ENCODE measurements around the gene STON2. TPM values are rescaled to one million over a fixed set of nuclear protein-coding genes. Genes with fewer than 3 reads are reported as not detected.

The STON2 gene
- polyA plus RNA-seq, 1 experiment: not detected

DNA sequence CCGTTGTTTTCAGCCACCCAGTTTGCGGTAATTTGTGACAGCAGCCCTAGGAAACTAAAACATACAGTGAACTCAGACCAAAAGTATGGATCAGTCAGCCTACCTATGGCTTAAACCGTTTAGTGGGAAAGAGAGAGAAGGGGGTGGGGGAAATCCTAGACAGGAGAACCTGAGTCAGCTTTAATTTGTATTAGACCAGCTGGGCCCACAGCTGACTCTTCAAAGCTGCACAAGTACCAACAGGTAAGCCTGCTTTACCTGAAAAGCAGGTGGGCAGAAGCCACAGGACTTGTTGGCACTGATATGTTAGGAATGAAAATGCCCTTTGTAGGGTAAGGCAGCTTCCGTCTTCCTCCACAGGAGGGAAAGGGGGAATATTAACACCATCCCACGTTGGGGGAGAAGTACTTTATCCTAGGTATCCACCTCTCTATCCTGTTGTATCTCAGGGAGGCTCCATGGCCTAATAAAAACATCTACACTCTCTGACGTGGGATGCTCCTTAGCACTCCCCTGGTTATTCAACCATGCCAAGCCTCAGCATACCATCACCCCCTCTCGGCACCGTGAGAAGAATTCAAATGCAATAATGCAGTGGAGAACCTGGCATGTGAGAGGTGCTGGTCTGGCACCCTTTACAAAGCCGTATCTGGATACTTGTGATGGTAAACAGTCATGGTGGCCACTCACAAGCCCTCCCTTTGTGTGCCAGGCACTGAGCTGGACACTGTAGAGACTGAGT, 70.3 kb downstream of the STON2 start:
- ChIA-PET POLR2A (no interaction called here), CTCF (interaction anchor here (0.8 kb wide), 1 partner anchor 61 kb away, joined by 3 read pairs; no protein-coding TSS in a partner anchor)
- TF ChIP-seq CTCF (IDR thresholded peaks at IDR 0.05; ENCODE audit: low read depth, low read length): no peak
- Histone ChIP-seq H3K4me3 (ENCODE audit: low read depth, low read length) (no peak overlapping the region), H3K27ac (ENCODE audit: low read depth, low read length) (no peak overlapping the region), H3K9me3 (ENCODE audit: control insufficient read depth, insufficient read depth, low read length) (no peaks in the 10 kb centered on the region), H3K27me3 (ENCODE audit: control insufficient read depth, insufficient read depth, low read length) (no peaks in the 10 kb centered on the region)
- DNase-seq (ENCODE audit: low read depth, low spot score): no peak

DNA sequence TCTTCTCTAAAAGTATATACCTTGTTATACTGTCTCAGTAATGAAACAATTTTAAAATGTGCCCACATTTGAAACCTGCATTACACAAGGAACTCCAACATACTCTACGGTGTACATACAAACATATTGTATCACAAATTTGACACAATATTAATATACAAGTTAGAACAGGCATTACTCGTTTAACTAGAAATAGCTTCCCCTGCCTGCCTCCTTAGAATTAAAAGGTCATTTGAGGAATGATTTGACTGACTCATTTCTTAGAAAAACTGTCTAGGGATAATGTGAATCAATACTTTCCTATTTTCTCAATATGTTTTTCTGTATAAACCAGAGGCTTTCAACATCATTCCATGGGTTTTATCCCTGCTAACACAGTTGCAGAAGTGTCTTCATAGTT, 73.7 kb downstream of the STON2 start:
- Histone ChIP-seq H3K4me3 (ENCODE audit: low read depth, low read length) (no peak overlapping the region), H3K9me3 (ENCODE audit: control insufficient read depth, insufficient read depth, low read length) (no peaks in the 10 kb centered on the region), H3K27me3 (ENCODE audit: control insufficient read depth, insufficient read depth, low read length) (no peaks in the 10 kb centered on the region), H3K27ac (ENCODE audit: low read depth, low read length) (no peak overlapping the region)
- DNase-seq (ENCODE audit: low read depth, low spot score): no peak
- POLR2A ChIA-PET: no interaction called here
- no peak for TF ChIP-seq CTCF (IDR thresholded peaks at IDR 0.05; ENCODE audit: low read depth, low read length)
- CTCF ChIA-PET: no interaction called here

GRCh38 chr14:81324011-81324410, 76.1 kb downstream of the STON2 start:
- H3K4me3 ChIP-seq (ENCODE audit: low read depth, low read length): no peak overlapping the region
- no peaks in the 10 kb centered on the region for H3K9me3 ChIP-seq (ENCODE audit: control insufficient read depth, insufficient read depth, low read length)
- ChIA-PET CTCF (no interaction called here), POLR2A (no interaction called here)
- H3K27ac ChIP-seq (ENCODE audit: low read depth, low read length): no peak overlapping the region
- no peaks in the 10 kb centered on the region for H3K27me3 ChIP-seq (ENCODE audit: control insufficient read depth, insufficient read depth, low read length)
- no peak for TF ChIP-seq CTCF (IDR thresholded peaks at IDR 0.05; ENCODE audit: low read depth, low read length)
- no peak for DNase-seq (ENCODE audit: low read depth, low spot score)

DNA sequence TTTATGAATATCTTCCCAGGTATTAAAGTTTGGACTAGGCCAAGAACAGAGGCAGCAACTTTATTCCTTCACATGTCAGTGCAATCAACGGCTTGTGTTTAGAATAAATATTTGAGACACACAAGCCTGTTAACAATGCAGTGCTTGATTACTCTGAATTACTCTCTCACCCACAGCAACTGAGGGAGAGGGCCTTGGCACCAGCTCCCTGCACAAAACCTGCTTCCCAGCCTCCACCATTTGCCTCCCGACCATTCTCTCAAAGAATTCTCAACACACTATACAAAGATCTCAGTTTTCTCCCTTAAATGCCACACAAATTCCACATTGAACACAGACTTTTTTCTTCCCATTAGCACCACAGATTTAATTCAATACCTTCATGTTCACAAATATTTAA, 77.0 kb downstream of the STON2 start:
- ChIA-PET POLR2A (no interaction called here), CTCF (no interaction called here)
- no peak overlapping the region for H3K27ac ChIP-seq (ENCODE audit: low read depth, low read length)
- H3K4me3 ChIP-seq (ENCODE audit: low read depth, low read length): no peak overlapping the region
- TF ChIP-seq CTCF (IDR thresholded peaks at IDR 0.05; ENCODE audit: low read depth, low read length): no peak
- no peaks in the 10 kb centered on the region for H3K9me3 ChIP-seq (ENCODE audit: control insufficient read depth, insufficient read depth, low read length)
- DNase-seq (ENCODE audit: low read depth, low spot score): no peak
- no peaks in the 10 kb centered on the region for H3K27me3 ChIP-seq (ENCODE audit: control insufficient read depth, insufficient read depth, low read length)

GRCh38 chr14:81319946-81320345, 80.2 kb downstream of the STON2 start:
- H3K9me3 ChIP-seq (ENCODE audit: control insufficient read depth, insufficient read depth, low read length): no peaks in the 10 kb centered on the region
- no peaks in the 10 kb centered on the region for H3K27me3 ChIP-seq (ENCODE audit: control insufficient read depth, insufficient read depth, low read length)
- H3K4me3 ChIP-seq (ENCODE audit: low read depth, low read length): no peak overlapping the region
- no peak for DNase-seq (ENCODE audit: low read depth, low spot score)
- ChIA-PET CTCF (no interaction called here), POLR2A (no interaction called here)
- no peak overlapping the region for H3K27ac ChIP-seq (ENCODE audit: low read depth, low read length)
- TF ChIP-seq CTCF (IDR thresholded peaks at IDR 0.05; ENCODE audit: low read depth, low read length): no peak

All from AG04450 (cell line).